Subcutaneous abdominal adipose tissue (tissue), 5 donors: ENCODE measurements around the gene DPEP1.

ENCODE experiments used
- H3K27ac ChIP-seq: one replicate; pipeline ENCODE4 v1.7.0; 2013; ENCODE audit warnings: low read depth, mild to moderate bottlenecking, inconsistent platforms, low read length, moderate library complexity
- H3K27me3 ChIP-seq, 5 donors: one replicate each; pipeline ENCODE4 v1.7.0; 2013; ENCODE audit warnings: low read length in 5 of 5, inconsistent platforms in 1 of 5; ENCODE audit not compliant: control insufficient read depth in 5 of 5, insufficient read depth in 4 of 5
- H3K36me3 ChIP-seq, 5 donors: one replicate each; pipeline ENCODE4 v1.7.0; 2013; ENCODE audit warnings: low read length in 5 of 5; ENCODE audit not compliant: control insufficient read depth in 5 of 5, insufficient read depth in 5 of 5
- H3K4me1 ChIP-seq, 5 donors: one replicate each; pipeline ENCODE4 v1.7.0; 2013; ENCODE audit warnings: low read length in 5 of 5, mild to moderate bottlenecking in 3 of 5, moderate library complexity in 1 of 5; ENCODE audit not compliant: control insufficient read depth in 5 of 5, insufficient read depth in 5 of 5
- H3K4me3 ChIP-seq, 5 donors: one replicate each; pipeline ENCODE4 v1.7.0; 2013; ENCODE audit warnings: low read length in 5 of 5, low read depth in 1 of 5
- H3K9ac ChIP-seq, 5 donors: one replicate each; pipeline ENCODE4 v1.7.0; 2013; ENCODE audit warnings: low read length in 5 of 5, mild to moderate bottlenecking in 4 of 5, moderate library complexity in 3 of 5
- H3K9me3 ChIP-seq, 5 donors: one replicate each; pipeline ENCODE4 v1.7.0; 2013; ENCODE audit warnings: low read length in 5 of 5; ENCODE audit not compliant: control insufficient read depth in 5 of 5
- donor health status: healthy.
- donor health status: healthy.
- donor health status: healthy.
- donor health status: healthy.
- donor health status: healthy.

Gene DPEP1

GRCh38 chr16:89646270-89646669 is 32.8 kb downstream of the DPEP1 start:
- Histone ChIP-seq H3K27me3 (peaks cover 0 to 3% (median 0%) of the 10 kb centered on the region in 5 donors), H3K9ac (no peak overlapping the region), H3K4me1 (peaks cover 0 to 6% (median 0%) of the 10 kb centered on the region in 5 donors), H3K4me3 (no peak overlapping the region), H3K36me3 (peaks cover 0 to 56% (median 43%) of the 10 kb centered on the region in 5 donors), H3K9me3 (no peaks in the 10 kb centered on the region), H3K27ac (no peak overlapping the region)

GRCh38 chr16:89646906-89647305 is 33.5 kb downstream of the DPEP1 start:
- Histone ChIP-seq H3K9me3 (no peaks in the 10 kb centered on the region), H3K9ac (no peak overlapping the region), H3K4me1 (peaks cover 0 to 6% (median 0%) of the 10 kb centered on the region in 5 donors), H3K27ac (no peak overlapping the region), H3K27me3 (no peaks in the 10 kb centered on the region), H3K36me3 (peaks cover 0 to 62% (median 46%) of the 10 kb centered on the region in 5 donors), H3K4me3 (no peak overlapping the region)

GRCh38 chr16:89651584-89651983 is 38.1 kb downstream of the DPEP1 start:
- Histone ChIP-seq H3K4me1 (peaks cover 2 to 5% (median 3%) of the 10 kb centered on the region in 5 donors), H3K27me3 (no peaks in the 10 kb centered on the region), H3K27ac (no peak overlapping the region), H3K9ac (no peak overlapping the region), H3K9me3 (no peaks in the 10 kb centered on the region), H3K36me3 (peaks cover 0 to 55% (median 34%) of the 10 kb centered on the region in 5 donors), H3K4me3 (no peak overlapping the region)

- peaks cover 5 to 21% (median 18%) of the 10 kb centered on the region in 5 donors for H3K4me1 ChIP-seq
These were observed 40.3 kb downstream of the DPEP1 start for GRCh38 chr16:89653656-89654295.

GRCh38 chr16:89655062-89655643 is 41.7 kb downstream of the DPEP1 start:
- Histone ChIP-seq H3K4me1 (peaks cover 6 to 25% (median 22%) of the 10 kb centered on the region in 5 donors), H3K27ac (no peak overlapping the region), H3K27me3 (no peaks in the 10 kb centered on the region), H3K4me3 (no peak overlapping the region), H3K9me3 (no peaks in the 10 kb centered on the region), H3K9ac (no peak overlapping the region), H3K36me3 (peaks cover 0 to 31% (median 20%) of the 10 kb centered on the region in 5 donors)

More at GRCh38 chr16:89653656-89654295, 40.3 kb downstream of the DPEP1 start:
- Histone ChIP-seq H3K27ac (no peak overlapping the region), H3K36me3 (peaks cover 0 to 40% (median 22%) of the 10 kb centered on the region in 5 donors), H3K27me3 (no peaks in the 10 kb centered on the region), H3K9me3 (no peaks in the 10 kb centered on the region), H3K4me3 (no peak overlapping the region), H3K9ac (no peak overlapping the region)

GRCh38 chr16:89656435-89657121 is 43.1 kb downstream of the DPEP1 start:
- Histone ChIP-seq H3K4me1 (peaks cover 6 to 25% (median 22%) of the 10 kb centered on the region in 5 donors), H3K4me3 (peak overlapping the region; percentile 15 to 93 (median 86)), H3K9me3 (no peaks in the 10 kb centered on the region), H3K27ac (no peak overlapping the region), H3K9ac (peak overlapping the region in 4 of 5 donors; percentile 82 to 96 (median 90)), H3K27me3 (no peaks in the 10 kb centered on the region), H3K36me3 (peaks cover 0 to 31% (median 14%) of the 10 kb centered on the region in 5 donors)

GRCh38 chr16:89657442-89658220 is 44.2 kb downstream of the DPEP1 start, which contains the start of the genes CHMP1A and SPATA33:
Gene CHMP1A (minus strand): TSS chr16:89657708. CDS start chr16:89657588, 120 bp downstream.
Gene SPATA33 (plus strand): TSS chr16:89657836. CDS start chr16:89657912, 76 bp downstream.
- H3K27ac ChIP-seq: peak within 1 kb of the TSS; percentile 17
- peaks cover 6 to 25% (median 22%) of the 10 kb centered on the region in 5 donors for H3K4me1 ChIP-seq
- no peaks in the 10 kb centered on the region for H3K9me3 ChIP-seq
- H3K27me3 ChIP-seq: no peaks in the 10 kb centered on the region
- H3K9ac ChIP-seq: peak within 1 kb of the TSS; percentile 77 to 96 (median 89)
- H3K36me3 ChIP-seq: peaks cover 0 to 26% (median 12%) of the 10 kb centered on the region in 5 donors
- H3K4me3 ChIP-seq: peak within 1 kb of the TSS; percentile 82 to 93 (median 91)

- H3K36me3 ChIP-seq: peaks cover 0 to 26% (median 11%) of the 10 kb centered on the region in 5 donors
- H3K9ac ChIP-seq: peak overlapping the region; percentile 77 to 96 (median 89)
- H3K4me3 ChIP-seq: peak overlapping the region; percentile 82 to 93 (median 91)
- no peaks in the 10 kb centered on the region for H3K27me3 ChIP-seq
- H3K27ac ChIP-seq: peak overlapping the region; percentile 17
- no peaks in the 10 kb centered on the region for H3K9me3 ChIP-seq
- peaks cover 6 to 25% (median 22%) of the 10 kb centered on the region in 5 donors for H3K4me1 ChIP-seq
These were observed 44.9 kb downstream of the DPEP1 start for GRCh38 chr16:89658221-89658879.

- H3K4me3 ChIP-seq: no peak overlapping the region
- peaks cover 6 to 25% (median 22%) of the 10 kb centered on the region in 5 donors for H3K4me1 ChIP-seq
- peaks cover 0 to 29% (median 13%) of the 10 kb centered on the region in 5 donors for H3K36me3 ChIP-seq
- H3K27me3 ChIP-seq: no peaks in the 10 kb centered on the region
- H3K9ac ChIP-seq: no peak overlapping the region
- no peaks in the 10 kb centered on the region for H3K9me3 ChIP-seq
- no peak overlapping the region for H3K27ac ChIP-seq
These were observed 46.7 kb downstream of the DPEP1 start for GRCh38 chr16:89660146-89660545.
